GM12864 (cell line): ENCODE results near the gene PCDH9.

Experiments
- DNase-seq: peaks from one replicate; pipeline ENCODE4 v3.0.0-alpha.2; 2011; ENCODE audit warnings: low read depth
- H3K4me3 ChIP-seq: 2 replicates; pipeline ENCODE4 v1.5.1; 2011; ENCODE audit warnings: mild to moderate bottlenecking, low read depth, low read length, control low read depth
- TF ChIP-seq, protein P1 (sequence below): IDR thresholded peaks from 2 replicates; pipeline ENCODE4 v1.5.1; 2011; ENCODE audit warnings: low read depth, mild to moderate bottlenecking, moderate library complexity, low read length, control low read depth, inconsistent platforms; ENCODE audit errors: missing control alignments

PCDH9 gene

DNA sequence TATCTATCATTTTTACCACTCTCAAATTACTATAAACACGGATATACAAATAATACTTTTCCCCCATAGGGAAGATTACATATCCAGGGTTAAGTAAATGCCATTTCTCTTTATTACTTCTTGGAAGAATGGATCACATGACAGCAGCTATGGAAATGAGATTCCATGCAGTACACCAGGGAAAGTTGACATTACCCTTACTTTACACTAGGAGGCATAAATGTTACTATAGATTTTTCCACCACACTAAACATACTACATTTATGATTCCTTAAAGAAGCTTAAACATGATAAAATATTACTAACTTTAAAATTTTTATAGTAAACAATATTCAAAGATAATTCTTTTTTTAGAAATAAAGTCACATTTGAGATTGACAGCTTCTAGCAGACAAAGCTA lies 611.4 kb downstream of the PCDH9 start:
- H3K4me3 ChIP-seq, result no peak overlapping the region
- no peak for DNase-seq
- TF ChIP-seq, protein P1, sequence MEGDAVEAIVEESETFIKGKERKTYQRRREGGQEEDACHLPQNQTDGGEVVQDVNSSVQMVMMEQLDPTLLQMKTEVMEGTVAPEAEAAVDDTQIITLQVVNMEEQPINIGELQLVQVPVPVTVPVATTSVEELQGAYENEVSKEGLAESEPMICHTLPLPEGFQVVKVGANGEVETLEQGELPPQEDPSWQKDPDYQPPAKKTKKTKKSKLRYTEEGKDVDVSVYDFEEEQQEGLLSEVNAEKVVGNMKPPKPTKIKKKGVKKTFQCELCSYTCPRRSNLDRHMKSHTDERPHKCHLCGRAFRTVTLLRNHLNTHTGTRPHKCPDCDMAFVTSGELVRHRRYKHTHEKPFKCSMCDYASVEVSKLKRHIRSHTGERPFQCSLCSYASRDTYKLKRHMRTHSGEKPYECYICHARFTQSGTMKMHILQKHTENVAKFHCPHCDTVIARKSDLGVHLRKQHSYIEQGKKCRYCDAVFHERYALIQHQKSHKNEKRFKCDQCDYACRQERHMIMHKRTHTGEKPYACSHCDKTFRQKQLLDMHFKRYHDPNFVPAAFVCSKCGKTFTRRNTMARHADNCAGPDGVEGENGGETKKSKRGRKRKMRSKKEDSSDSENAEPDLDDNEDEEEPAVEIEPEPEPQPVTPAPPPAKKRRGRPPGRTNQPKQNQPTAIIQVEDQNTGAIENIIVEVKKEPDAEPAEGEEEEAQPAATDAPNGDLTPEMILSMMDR, result peak; percentile 6

DNA sequence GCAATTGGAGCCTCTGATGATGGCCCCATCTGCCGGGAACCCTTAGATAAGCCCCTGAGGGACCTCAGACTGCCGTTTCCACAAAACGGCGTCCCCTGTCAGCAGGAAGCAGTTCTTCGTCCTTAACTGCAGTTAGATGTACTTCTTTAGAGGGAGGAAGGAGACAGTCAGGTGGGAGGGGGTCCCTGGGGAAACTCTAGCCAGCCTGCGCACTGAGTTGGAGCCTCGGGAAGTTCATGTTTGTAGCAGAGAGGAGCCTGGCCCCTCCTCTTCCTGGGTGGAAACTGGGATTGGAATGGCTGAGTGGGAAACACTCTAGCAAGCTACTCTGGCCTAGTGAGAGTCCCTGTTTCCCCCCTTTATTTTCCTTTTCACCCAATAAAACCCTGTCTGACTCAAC lies 612.4 kb downstream of the PCDH9 start:
- DNase-seq, result no peak
- no peak overlapping the region for H3K4me3 ChIP-seq
- TF ChIP-seq, protein P1, result no peak

DNA sequence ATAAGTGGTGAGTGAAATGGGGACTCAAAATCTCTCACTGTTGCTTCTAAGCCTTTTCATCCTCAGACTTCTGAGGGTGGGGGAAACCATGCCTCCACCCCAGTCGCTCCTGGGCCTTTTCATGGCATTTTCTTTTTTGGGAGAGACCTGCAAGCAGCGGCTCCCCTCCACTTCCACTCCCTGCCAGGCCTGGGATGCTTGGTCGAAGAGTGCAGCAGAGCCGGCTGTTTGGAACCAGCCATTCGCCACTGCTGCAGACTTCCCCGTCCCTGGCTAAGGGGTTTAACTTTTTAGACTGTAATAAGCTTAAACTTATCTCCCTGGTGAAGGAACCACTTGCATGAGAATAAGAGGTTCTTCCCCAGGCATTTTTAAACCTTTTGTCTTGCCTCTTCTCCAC lies 617.2 kb downstream of the PCDH9 start:
- TF ChIP-seq, protein P1, result no peak

DNA sequence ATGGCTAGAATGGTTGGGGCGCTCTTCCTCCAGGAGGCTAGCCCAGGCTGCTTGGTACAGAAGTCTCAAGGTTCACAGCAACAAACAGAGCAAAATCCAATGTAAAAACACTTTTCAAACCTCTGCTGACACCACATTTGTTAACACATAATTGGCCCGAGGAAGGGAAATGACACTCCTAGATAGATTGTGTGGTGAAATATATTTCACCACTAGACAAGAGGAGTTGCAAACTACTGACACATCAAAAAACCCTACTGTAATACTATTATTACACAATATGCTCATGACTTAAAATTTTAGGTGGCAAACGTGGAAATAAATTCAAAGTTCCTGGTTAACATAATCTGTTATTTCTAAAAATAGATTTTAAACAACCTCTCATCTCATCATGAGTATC lies 643.6 kb downstream of the PCDH9 start:
- no peak overlapping the region for H3K4me3 ChIP-seq
- DNase-seq, result no peak
- TF ChIP-seq, protein P1, result no peak

More for the DNA sequence above, 617.2 kb downstream of the PCDH9 start:
- H3K4me3 ChIP-seq, result no peak overlapping the region
- DNase-seq, result no peak

DNA sequence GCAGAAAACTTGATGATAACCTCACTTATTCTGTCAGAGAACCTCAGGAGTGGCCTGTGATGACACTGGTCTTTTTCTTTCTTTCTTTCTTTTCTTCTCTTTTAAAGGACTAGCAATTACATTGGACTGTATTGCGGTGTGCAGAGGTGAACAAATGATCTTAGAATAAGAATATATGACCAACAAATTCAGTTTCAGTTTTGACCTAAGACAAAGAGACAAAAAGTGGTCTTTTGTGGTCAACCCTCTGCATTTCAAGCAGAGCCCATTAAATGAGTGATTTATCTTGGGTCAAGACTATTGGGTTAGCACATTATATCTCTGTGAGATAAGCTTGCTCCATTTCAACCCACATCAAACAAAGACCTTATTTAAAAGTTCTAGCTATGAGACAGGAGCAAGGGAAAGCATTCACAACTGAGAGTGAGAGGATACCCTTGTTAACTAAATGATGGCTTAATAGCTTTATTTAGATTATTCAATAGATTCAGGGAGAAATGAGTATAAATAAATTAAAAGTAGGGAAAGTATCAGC lies 644.4 kb downstream of the PCDH9 start:
- TF ChIP-seq, protein P1, result no peak
- DNase-seq, result no peak
- no peak overlapping the region for H3K4me3 ChIP-seq

DNA sequence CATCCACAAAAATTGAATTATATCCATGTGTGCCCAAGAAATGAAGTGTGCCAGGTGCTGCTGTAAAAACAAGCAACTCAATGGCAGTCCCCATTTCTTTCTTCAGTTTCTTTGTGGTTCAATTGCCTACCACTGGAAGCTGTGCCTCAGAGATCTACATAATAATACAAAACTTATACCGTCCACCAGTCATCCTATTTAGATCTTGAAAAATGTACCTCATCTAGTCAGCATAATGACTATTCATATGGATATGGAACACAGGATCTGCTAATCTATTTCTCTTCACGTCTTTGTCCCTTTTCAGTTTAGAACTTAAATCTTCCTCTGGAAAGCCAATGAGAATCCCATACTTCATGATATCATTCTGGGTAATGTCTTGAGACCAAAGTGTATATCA lies 648.5 kb downstream of the PCDH9 start:
- TF ChIP-seq, protein P1, result no peak
- no peak overlapping the region for H3K4me3 ChIP-seq
- no peak for DNase-seq

DNA sequence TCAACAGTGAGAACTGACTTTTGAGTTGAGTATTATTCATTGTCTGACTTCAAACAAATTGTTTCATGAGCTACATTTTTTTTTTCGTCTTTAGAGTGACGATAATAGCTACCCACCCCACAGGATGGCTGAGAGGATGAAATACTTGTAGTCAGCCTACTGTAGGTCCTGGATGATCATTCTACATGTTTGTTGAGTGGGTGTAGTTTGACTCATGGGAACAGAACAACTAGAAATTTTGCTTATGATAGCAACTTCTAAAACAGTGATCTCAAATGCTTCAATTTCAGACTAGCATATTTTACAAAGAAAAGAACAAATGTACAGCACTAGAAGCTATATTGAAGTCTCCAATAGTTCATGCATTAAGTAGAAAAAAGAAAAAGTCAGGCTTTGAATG lies 651.8 kb downstream of the PCDH9 start:
- H3K4me3 ChIP-seq, result no peak overlapping the region
- TF ChIP-seq, protein P1, result no peak
- DNase-seq, result no peak
